HCT116 (cell line): ENCODE measurements around the gene PRPF40A.

Experiments
- CTCF ChIP-seq, 3 experiments: fragments of 200-600 bp in 1 of 3; sonication (generic) in 1 of 3; IDR thresholded peaks in 2 of 3; conservative IDR thresholded peaks in 1 of 3; 2 replicates each; pipeline ENCODE4 v1.5.1; 2012 to 2017; ENCODE audit warnings: low read depth in 2 of 3, low read length in 2 of 3, antibody characterized with exemption in 1 of 3, borderline replicate concordance in 1 of 3, control low read depth in 1 of 3, mild to moderate bottlenecking in 1 of 3, mixed read lengths in 1 of 3, mixed run types in 1 of 3, moderate library complexity in 1 of 3; ENCODE audit not compliant: insufficient read depth in 1 of 3
- REST ChIP-seq: IDR thresholded peaks from 2 replicates; pipeline ENCODE4 v1.6.1; 2012; ENCODE audit warnings: low read depth

- TF ChIP-seq CTCF (IDR thresholded peaks at IDR 0.05 in 2 of 3, conservative IDR thresholded peaks at IDR 0.05 in 1 of 3; ENCODE audit: borderline replicate concordance in 1 of 3, insufficient read depth in 1 of 3, low read depth in 2 of 3, low read length in 2 of 3) = no peak
- no peak for TF ChIP-seq REST
Observed at GRCh38 chr2:152761214-152761613, 44.0 kb upstream of the PRPF40A start.
